ENCODE results near the gene RALGPS1. TPM values are rescaled to one million over a fixed set of nuclear protein-coding genes. Genes with fewer than 3 reads are reported as not detected.

The RALGPS1 gene
- total RNA-seq, 1 experiment from 2014 or later: 18.6 TPM

DNA sequence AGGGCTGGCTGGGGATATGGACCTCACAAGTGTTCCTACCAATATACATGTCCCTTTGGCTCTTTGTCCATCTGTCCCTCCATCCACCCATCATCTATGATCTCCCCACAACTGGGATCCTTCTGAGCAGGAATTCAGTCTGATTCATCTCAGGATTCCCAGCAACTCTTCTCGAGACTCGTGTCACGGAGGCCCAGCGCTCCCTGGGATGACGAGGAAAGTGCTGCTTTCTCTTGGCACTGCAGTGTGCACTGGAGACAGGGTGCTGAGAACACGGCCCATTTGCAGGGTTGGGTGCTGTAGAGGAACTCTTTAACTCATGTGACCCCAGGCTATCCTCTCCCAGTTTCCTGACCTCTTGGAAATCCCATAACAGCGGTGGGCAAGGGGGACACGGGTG lies 135.0 kb downstream of the RALGPS1 start:
- DNase-seq: no peak
- H3K18ac ChIP-seq (ENCODE audit: insufficient read length, low read depth, low read length): no peak overlapping the region
- no peak overlapping the region for H3T11ph ChIP-seq (ENCODE audit: low read length)
- Mint-ChIP-seq H3K4me1 (no peaks in the 10 kb centered on the region; a peak in 1 of 4 replicates), H3K36me3 (ENCODE audit: insufficient read depth in 1 of 3, low read depth in 3 of 3) (0 out of 7 replicates have a peak, but pooled peaks cover 0 to 5% (median 0%) of the 10 kb centered on the region in 3 experiments), H3K27ac (no peak overlapping the region), H3K27me3 (ENCODE audit: low read depth) (no peaks in the 10 kb centered on the region; the same call in 1 of the 2 replicates), H3K4me3 (no peak overlapping the region), H3K9me3 (no peaks in the 10 kb centered on the region)
- H4K91ac ChIP-seq (ENCODE audit: insufficient read length, low read depth, low read length): no peak overlapping the region
- H2BK5ac ChIP-seq (ENCODE audit: insufficient read length, low read length): no peak overlapping the region
- no peak overlapping the region for H2AK5ac ChIP-seq (ENCODE audit: insufficient read length, low read length)
- no peaks in the 10 kb centered on the region for H3K9me3 ChIP-seq (ENCODE audit: control insufficient read depth, low read depth, low read length)
- H2BK120ac ChIP-seq (ENCODE audit: low read depth, low read length, poor library complexity, severe bottlenecking): no peak overlapping the region
- H2AFZ ChIP-seq (ENCODE audit: low read length): no peak overlapping the region
- no peaks in the 10 kb centered on the region for H3K4me1 ChIP-seq (ENCODE audit: insufficient read depth, low read length)
- H3K27me3 ChIP-seq (ENCODE audit: insufficient read depth, low read length): no peaks in the 10 kb centered on the region
- H3K79me1 ChIP-seq (ENCODE audit: insufficient read depth, low read depth, low read length, poor library complexity, severe bottlenecking): no peaks in the 10 kb centered on the region
- H3K56ac ChIP-seq (ENCODE audit: insufficient read length, low read depth, low read length): no peak overlapping the region
- no peaks in the 10 kb centered on the region for H4K20me1 ChIP-seq (ENCODE audit: control insufficient read depth, insufficient read depth, insufficient read length)
- no peak overlapping the region for H3K14ac ChIP-seq (ENCODE audit: insufficient read depth, low read length)
- peaks cover 2% of the 10 kb centered on the region; the same call in 1 of the 2 replicates for H3K79me2 ChIP-seq (ENCODE audit: insufficient read depth, low read length)
- H4K5ac ChIP-seq (ENCODE audit: insufficient read length, low read depth, low read length): no peak overlapping the region
- no peak overlapping the region for H4K8ac ChIP-seq (replicated peaks; ENCODE audit: insufficient read length, low read depth, low read length)
- no peak overlapping the region for H2BK12ac ChIP-seq (ENCODE audit: insufficient read length, low read depth, low read length)
- H3K9ac ChIP-seq (ENCODE audit: extremely low read depth, insufficient read length, low read length): no peak overlapping the region
- TF ChIP-seq, protein P1, sequence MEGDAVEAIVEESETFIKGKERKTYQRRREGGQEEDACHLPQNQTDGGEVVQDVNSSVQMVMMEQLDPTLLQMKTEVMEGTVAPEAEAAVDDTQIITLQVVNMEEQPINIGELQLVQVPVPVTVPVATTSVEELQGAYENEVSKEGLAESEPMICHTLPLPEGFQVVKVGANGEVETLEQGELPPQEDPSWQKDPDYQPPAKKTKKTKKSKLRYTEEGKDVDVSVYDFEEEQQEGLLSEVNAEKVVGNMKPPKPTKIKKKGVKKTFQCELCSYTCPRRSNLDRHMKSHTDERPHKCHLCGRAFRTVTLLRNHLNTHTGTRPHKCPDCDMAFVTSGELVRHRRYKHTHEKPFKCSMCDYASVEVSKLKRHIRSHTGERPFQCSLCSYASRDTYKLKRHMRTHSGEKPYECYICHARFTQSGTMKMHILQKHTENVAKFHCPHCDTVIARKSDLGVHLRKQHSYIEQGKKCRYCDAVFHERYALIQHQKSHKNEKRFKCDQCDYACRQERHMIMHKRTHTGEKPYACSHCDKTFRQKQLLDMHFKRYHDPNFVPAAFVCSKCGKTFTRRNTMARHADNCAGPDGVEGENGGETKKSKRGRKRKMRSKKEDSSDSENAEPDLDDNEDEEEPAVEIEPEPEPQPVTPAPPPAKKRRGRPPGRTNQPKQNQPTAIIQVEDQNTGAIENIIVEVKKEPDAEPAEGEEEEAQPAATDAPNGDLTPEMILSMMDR (conservative IDR thresholded peaks at IDR 0.05): no peak
- no peak overlapping the region for H3K23ac ChIP-seq (ENCODE audit: insufficient read length, low read depth, low read length)
- H2BK20ac ChIP-seq (ENCODE audit: low read depth, low read length, poor library complexity, severe bottlenecking): no peak overlapping the region
- H3K27ac ChIP-seq (ENCODE audit: insufficient read length, low read depth, low read length): no peak overlapping the region
- no peak overlapping the region for H3K4ac ChIP-seq (ENCODE audit: low read depth, low read length)
- H2BK15ac ChIP-seq (ENCODE audit: low read depth, low read length): no peak overlapping the region
- no peaks in the 10 kb centered on the region for H3K23me2 ChIP-seq (ENCODE audit: insufficient read length, low read depth, low read length, poor library complexity, severe bottlenecking)
- no CpG with 5 or more reads among the region's 8 CpGs for WGBS (ENCODE audit: extremely low coverage, insufficient read length, low lambda C conversion rate)
- no peak overlapping the region for H3K4me2 ChIP-seq (ENCODE audit: insufficient read depth, insufficient read length, low read length)

Measured in H9 (cell line).